IMR-90 (cell line): ENCODE data around the gene LAMA2. TPM values are rescaled to one million over a fixed set of nuclear protein-coding genes. Genes with fewer than 3 reads are reported as not detected.

ENCODE experiments used
- ATAC-seq: fragments of 200-7000 bp; cut with Tn5 transposase; 2 replicates; pipeline ENCODE4 v1.9.1; 2020; ENCODE audit warnings: low read depth, mild to moderate bottlenecking, moderate library complexity
- BruUV-seq: library from RNA; stranded (reverse); fragments of 400-500 nt; replicated peaks from 2 replicates; lab custom pipeline; 2021; lab: Mats Ljungman, UMichigan
- CTCF ChIA-PET: fragments of 300-600 bp; formaldehyde crosslinking; extraction: SDS; loops from one replicate; lab custom pipeline; 2021; ENCODE audit warnings: antibody characterized with exemption; lab: Yijun Ruan, JAX
- POLR2A ChIA-PET: fragments of 300-600 bp; sonication (Branson Sonifier 250); formaldehyde crosslinking; loops from one replicate; lab custom pipeline; 2022; ENCODE audit warnings: antibody characterized with exemption; ENCODE audit not compliant: unreplicated experiment; lab: Charles Lee
- DNase-seq: peaks from one replicate; pipeline ENCODE4 v3.0.0; 2013
- H2AFZ ChIP-seq: replicated peaks from 2 replicates; pipeline ENCODE3; 2013; ENCODE audit warnings: low read length, mild to moderate bottlenecking; ENCODE audit not compliant: poor library complexity
- H2AK5ac ChIP-seq: 2 replicates; pipeline ENCODE4 v1.6.1; 2013; ENCODE audit warnings: low read depth, low read length, inconsistent platforms
- H2AK9ac ChIP-seq: replicated peaks from 2 replicates; pipeline ENCODE3; 2013; ENCODE audit warnings: mild to moderate bottlenecking, low read depth, low read length, moderate library complexity; ENCODE audit not compliant: poor library complexity
- H2BK120ac ChIP-seq: 2 replicates; pipeline ENCODE4 v1.6.1; 2013; ENCODE audit warnings: low read depth, low read length, inconsistent platforms
- H2BK15ac ChIP-seq: 3 replicates; pipeline ENCODE4 v1.6.1; 2013; ENCODE audit warnings: low read depth, low read length, inconsistent platforms
- H2BK20ac ChIP-seq: 2 replicates; pipeline ENCODE4 v1.6.1; 2013; ENCODE audit warnings: low read depth, mild to moderate bottlenecking, inconsistent platforms, low read length, moderate library complexity
- H2BK5ac ChIP-seq: 2 replicates; pipeline ENCODE4 v1.6.1; 2013; ENCODE audit warnings: mild to moderate bottlenecking, low read depth, low read length, inconsistent platforms; ENCODE audit not compliant: poor library complexity, severe bottlenecking
- H3K14ac ChIP-seq: replicated peaks from 2 replicates; pipeline ENCODE4 v1.6.1; 2013; ENCODE audit warnings: low read depth, low read length, inconsistent platforms
- H3K18ac ChIP-seq: 2 replicates; pipeline ENCODE4 v1.6.1; 2013; ENCODE audit warnings: low read depth, low read length, control low read depth
- H3K23ac ChIP-seq: 2 replicates; pipeline ENCODE4 v1.6.1; 2013; ENCODE audit warnings: low read depth, low read length, inconsistent platforms
- H3K27ac ChIP-seq: 2 replicates; pipeline ENCODE4 v1.5.1; 2013; ENCODE audit warnings: mild to moderate bottlenecking, control low read depth, low read length; ENCODE audit not compliant: insufficient read depth
- H3K27me3 ChIP-seq: 2 replicates; pipeline ENCODE4 v1.6.1; 2013; ENCODE audit warnings: low read length; ENCODE audit not compliant: control insufficient read depth, insufficient read depth
- H3K36me3 ChIP-seq: 2 replicates; pipeline ENCODE4 v1.6.1; 2013; ENCODE audit warnings: low read length, mixed read lengths; ENCODE audit not compliant: control insufficient read depth, insufficient read depth
- H3K4ac ChIP-seq: 2 replicates; pipeline ENCODE4 v1.6.1; 2013; ENCODE audit warnings: low read depth, low read length, inconsistent platforms
- H3K4me1 ChIP-seq: 2 replicates; pipeline ENCODE4 v1.6.1; 2013; ENCODE audit warnings: low read length, mixed read lengths; ENCODE audit not compliant: control insufficient read depth, insufficient read depth
- H3K4me2 ChIP-seq: 2 replicates; pipeline ENCODE4 v1.6.1; 2013; ENCODE audit warnings: low read depth, mild to moderate bottlenecking, control low read depth, low read length, moderate library complexity
- H3K4me3 ChIP-seq: 2 replicates; pipeline ENCODE4 v1.5.1; 2013; ENCODE audit warnings: low read depth, mild to moderate bottlenecking, control low read depth, low read length, moderate library complexity; ENCODE audit not compliant: insufficient read depth
- H3K56ac ChIP-seq: 2 replicates; pipeline ENCODE4 v1.6.1; 2013; ENCODE audit warnings: low read length, inconsistent platforms; ENCODE audit not compliant: insufficient read depth; ENCODE audit errors: extremely low read depth
- H3K79me1 ChIP-seq, 2 experiments: 2 replicates each; pipeline ENCODE4 v1.6.1; 2013; ENCODE audit warnings: low read length in 2 of 2, inconsistent platforms in 1 of 2, low read depth in 1 of 2
- H3K9ac ChIP-seq: 2 replicates; pipeline ENCODE4 v1.6.1; 2013; ENCODE audit warnings: low read depth, low read length, control low read depth
- H3K9me1 ChIP-seq: 2 replicates; pipeline ENCODE4 v1.6.1; 2013; ENCODE audit warnings: low read length, inconsistent platforms; ENCODE audit not compliant: insufficient read depth
- H3K9me3 ChIP-seq: 2 replicates; pipeline ENCODE4 v1.6.1; 2013; ENCODE audit warnings: low read length; ENCODE audit not compliant: control insufficient read depth, insufficient read depth
- H4K20me1 ChIP-seq: 2 replicates; pipeline ENCODE4 v1.6.1; 2013; ENCODE audit warnings: low read length, inconsistent platforms; ENCODE audit not compliant: insufficient read depth
- H4K5ac ChIP-seq: 2 replicates; pipeline ENCODE4 v1.6.1; 2013; ENCODE audit warnings: mild to moderate bottlenecking, low read depth, low read length, control low read depth
- H4K8ac ChIP-seq, 2 experiments: 2 replicates each; pipeline ENCODE4 v1.6.1; 2013; ENCODE audit warnings: low read depth in 2 of 2, low read length in 2 of 2, control low read depth in 1 of 2, inconsistent platforms in 1 of 2
- H4K91ac ChIP-seq: 2 replicates; pipeline ENCODE4 v1.6.1; 2013; ENCODE audit warnings: low read depth, low read length, inconsistent platforms; ENCODE audit not compliant: insufficient read depth
- FOS ChIP-seq: fragments of 150-350 bp; IDR thresholded peaks from 2 replicates; pipeline ENCODE4 v1.6.1; 2016; ENCODE audit warnings: low read depth, low read length
- MXI1 ChIP-seq: IDR thresholded peaks from 2 replicates; pipeline ENCODE4 v1.6.1; 2012; ENCODE audit warnings: low read depth, mild to moderate bottlenecking, low read length, moderate library complexity, borderline replicate concordance
- whole genome bisulfite sequencing, 2 experiments: methylation state at CpG; one replicate each; pipeline versions ENCODE4 v1.1.5 to v1.1.7; 2013; ENCODE audit warnings: missing lambda C conversion rate in 2 of 2; ENCODE audit not compliant: insufficient read length in 1 of 2; ENCODE audit errors: extremely low coverage in 2 of 2; 5-methylcytosine and 5-hydroxymethylcytosine counted together
- dilution Hi-C: fragments of 300-500 bp; cut with HindIII; formaldehyde crosslinking; loops from one replicate; pipeline ENCODE4 v1.14.3; 2018; ENCODE audit warnings: low sequenced_read_pairs; ENCODE audit not compliant: unreplicated experiment
- in situ Hi-C: fragments of 300-500 bp; cut with MboI; formaldehyde crosslinking; loops from 3 replicates; pipeline ENCODE4 v1.14.3; 2019; ENCODE audit warnings: low sequenced_read_pairs, inconsistent platforms, mixed read lengths
- intact Hi-C: fragments of 100-400 bp; cut with micrococcal nuclease; formaldehyde crosslinking; loops from 2 replicates; pipeline ENCODE4 v1.10.0; 2022
- polyA plus RNA-seq, 3 experiments: library from polyadenylated mRNA; depleted of rRNA; stranded (reverse); fragments of >200 nt; gene quantifications; 2 replicates each; pipeline ENCODE4 v1.2.3, GENCODE V29; 2012; ENCODE audit warnings: low replicate concordance in 1 of 3
- total RNA-seq: library from RNA; depleted of rRNA; stranded (reverse); fragments of >200 nt; gene quantifications from 2 replicates; pipeline ENCODE4 v1.2.3, GENCODE V29; 2012
- TF ChIP-seq, protein P1 (sequence below): fragments of 150-350 bp; IDR thresholded peaks from 2 replicates; pipeline ENCODE4 v1.6.1; 2016; ENCODE audit warnings: low read depth, mild to moderate bottlenecking, low read length, moderate library complexity, borderline replicate concordance

The LAMA2 gene
- total and polyA plus RNA-seq, 2 of the 4 experiments (the other 2 are of a cell fraction), result 9.9 to 13.3 TPM

DNA sequence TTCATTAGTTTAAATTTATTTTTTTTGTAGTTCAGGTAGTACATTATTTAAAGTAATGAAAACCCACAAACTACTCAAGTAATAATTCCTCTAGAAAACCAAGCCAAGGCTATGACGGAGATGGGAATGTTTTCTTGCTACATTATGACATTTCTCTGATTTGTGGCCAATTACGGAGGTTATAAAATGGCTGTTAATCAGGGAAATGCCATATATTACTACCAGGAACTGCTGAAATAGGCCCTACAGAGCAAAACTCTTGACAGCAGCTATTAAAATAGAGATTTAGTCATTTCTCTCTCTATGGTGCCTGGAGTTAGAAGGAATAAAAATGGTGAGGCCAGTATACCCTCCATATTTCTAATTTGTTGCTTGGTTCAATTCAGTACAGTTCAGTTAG is 547.0 kb downstream of the LAMA2 start:
- Histone ChIP-seq H3K18ac (no peak overlapping the region), H2BK5ac (no peak overlapping the region), H3K9me3 (no peaks in the 10 kb centered on the region), H3K56ac (no peak overlapping the region), H3K9me1 (no peaks in the 10 kb centered on the region), H2AK9ac (no peak overlapping the region), H2BK15ac (no peak overlapping the region), H3K36me3 (no peaks in the 10 kb centered on the region), H3K27ac (no peak overlapping the region), H3K27me3 (no peaks in the 10 kb centered on the region), H3K4me2 (no peak overlapping the region), H2AFZ (no peak overlapping the region), H2BK20ac (no peak overlapping the region), H3K4me1 (no peaks in the 10 kb centered on the region), H3K4ac (no peak overlapping the region), H4K20me1 (no peaks in the 10 kb centered on the region), H2BK120ac (no peak overlapping the region), H2AK5ac (no peak overlapping the region), H3K9ac (no peak overlapping the region), H4K91ac (no peak overlapping the region), H3K14ac (no peak overlapping the region), H4K8ac (no peak overlapping the region), H3K79me1 (no peaks in the 10 kb centered on the region), H3K23ac (no peak overlapping the region), H4K5ac (no peak overlapping the region), H3K4me3 (no peak overlapping the region)
- dilution Hi-C loops (no loop called here), in situ Hi-C loops (no loop called here), intact Hi-C loops (loop anchor here (5.0 kb wide), 1 partner anchor 52 kb away; no protein-coding TSS in a partner anchor)
- CTCF ChIA-PET, result no interaction called here
- DNase-seq (no peak), ATAC-seq (no peak)
- TF ChIP-seq, protein P1, sequence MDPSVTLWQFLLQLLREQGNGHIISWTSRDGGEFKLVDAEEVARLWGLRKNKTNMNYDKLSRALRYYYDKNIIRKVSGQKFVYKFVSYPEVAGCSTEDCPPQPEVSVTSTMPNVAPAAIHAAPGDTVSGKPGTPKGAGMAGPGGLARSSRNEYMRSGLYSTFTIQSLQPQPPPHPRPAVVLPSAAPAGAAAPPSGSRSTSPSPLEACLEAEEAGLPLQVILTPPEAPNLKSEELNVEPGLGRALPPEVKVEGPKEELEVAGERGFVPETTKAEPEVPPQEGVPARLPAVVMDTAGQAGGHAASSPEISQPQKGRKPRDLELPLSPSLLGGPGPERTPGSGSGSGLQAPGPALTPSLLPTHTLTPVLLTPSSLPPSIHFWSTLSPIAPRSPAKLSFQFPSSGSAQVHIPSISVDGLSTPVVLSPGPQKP, result no peak
- TF ChIP-seq FOS (no peak), MXI1 (no peak)
- WGBS, 2 experiments, result no CpG with 5 or more reads among the region's 2 CpGs
- POLR2A ChIA-PET, result no interaction called here
- no TSS peak for BruUV-seq
